Measurements from ENCODE around the gene ANKRD33B. TPM values are rescaled to one million over a fixed set of nuclear protein-coding genes. Genes with fewer than 3 reads are reported as not detected.
A peak's percentile ranks its signal among the peaks of the same experiment; 100 is the strongest.

ANKRD33B gene
- polyA plus RNA-seq, 1 experiment = 4.8 TPM

DNA sequence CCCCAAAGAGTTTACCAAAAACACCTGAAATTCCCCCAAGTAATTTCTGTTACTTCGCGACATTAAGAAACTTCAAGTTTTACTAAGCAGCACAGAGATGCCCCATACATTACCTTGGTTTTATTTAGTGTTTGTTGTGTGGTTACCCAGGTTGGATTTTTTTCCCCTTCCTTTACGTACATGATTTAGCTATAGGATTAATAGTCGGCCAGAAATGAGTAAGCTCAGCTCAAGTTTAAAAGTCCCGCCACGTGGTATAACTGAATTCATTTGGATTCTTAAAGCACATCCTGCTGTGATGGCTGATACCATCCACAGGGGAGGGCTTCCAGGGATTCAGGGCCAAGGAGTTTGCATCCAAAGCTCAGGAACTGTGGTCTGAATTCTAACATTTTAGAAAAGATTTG lies 121.2 kb downstream of the ANKRD33B start:
- Histone ChIP-seq H3K27ac (ENCODE audit: low read depth, low read length) (no peak overlapping the region), H3K27me3 (ENCODE audit: control insufficient read depth, insufficient read depth, low read length) (no peaks in the 10 kb centered on the region), H3K9me3 (ENCODE audit: control insufficient read depth, insufficient read depth, low read length) (peaks cover 3% of the 10 kb centered on the region; the same call in 1 of the 2 replicates), H3K4me3 (ENCODE audit: low read depth, low read length) (no peak overlapping the region)
- DNase-seq (ENCODE audit: low read depth, low spot score) = no peak
- TF ChIP-seq, protein P1, sequence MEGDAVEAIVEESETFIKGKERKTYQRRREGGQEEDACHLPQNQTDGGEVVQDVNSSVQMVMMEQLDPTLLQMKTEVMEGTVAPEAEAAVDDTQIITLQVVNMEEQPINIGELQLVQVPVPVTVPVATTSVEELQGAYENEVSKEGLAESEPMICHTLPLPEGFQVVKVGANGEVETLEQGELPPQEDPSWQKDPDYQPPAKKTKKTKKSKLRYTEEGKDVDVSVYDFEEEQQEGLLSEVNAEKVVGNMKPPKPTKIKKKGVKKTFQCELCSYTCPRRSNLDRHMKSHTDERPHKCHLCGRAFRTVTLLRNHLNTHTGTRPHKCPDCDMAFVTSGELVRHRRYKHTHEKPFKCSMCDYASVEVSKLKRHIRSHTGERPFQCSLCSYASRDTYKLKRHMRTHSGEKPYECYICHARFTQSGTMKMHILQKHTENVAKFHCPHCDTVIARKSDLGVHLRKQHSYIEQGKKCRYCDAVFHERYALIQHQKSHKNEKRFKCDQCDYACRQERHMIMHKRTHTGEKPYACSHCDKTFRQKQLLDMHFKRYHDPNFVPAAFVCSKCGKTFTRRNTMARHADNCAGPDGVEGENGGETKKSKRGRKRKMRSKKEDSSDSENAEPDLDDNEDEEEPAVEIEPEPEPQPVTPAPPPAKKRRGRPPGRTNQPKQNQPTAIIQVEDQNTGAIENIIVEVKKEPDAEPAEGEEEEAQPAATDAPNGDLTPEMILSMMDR (IDR thresholded peaks at IDR 0.05; ENCODE audit: low read depth, low read length) = no peak
- ChIA-PET CTCF (interaction anchor here (0.7 to 2.0 kb wide), 3 partner anchors 172 to 376 kb away, joined by 3 to 8 read pairs (median 3); no protein-coding TSS in a partner anchor), POLR2A (no interaction called here)

DNA sequence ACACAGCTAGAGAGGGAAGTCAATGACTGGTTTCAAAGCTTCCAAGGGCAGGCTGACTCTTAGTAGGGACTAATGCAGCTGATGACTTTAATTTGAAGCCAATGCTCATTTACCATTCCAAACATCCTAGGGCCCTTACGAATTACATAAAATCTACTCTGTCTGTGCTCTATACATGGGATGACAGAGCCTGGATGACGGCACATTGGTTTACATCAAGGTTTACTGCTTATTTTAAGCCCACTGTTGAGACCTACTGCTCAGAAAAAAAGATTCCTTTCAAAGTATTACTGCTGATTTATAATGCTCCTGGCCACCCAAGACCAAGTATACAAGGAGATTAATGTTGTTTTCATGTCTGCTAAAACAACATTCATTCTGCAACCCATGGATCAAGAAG lies 123.0 kb downstream of the ANKRD33B start:
- DNase-seq (ENCODE audit: low read depth, low spot score) = no peak
- H3K27me3 ChIP-seq (ENCODE audit: control insufficient read depth, insufficient read depth, low read length) = no peaks in the 10 kb centered on the region
- H3K27ac ChIP-seq (ENCODE audit: low read depth, low read length) = no peak overlapping the region
- CTCF ChIA-PET = no interaction called here
- POLR2A ChIA-PET = no interaction called here
- TF ChIP-seq, protein P1 (IDR thresholded peaks at IDR 0.05; ENCODE audit: low read depth, low read length) = no peak
- peaks cover 3% of the 10 kb centered on the region; the same call in 1 of the 2 replicates for H3K9me3 ChIP-seq (ENCODE audit: control insufficient read depth, insufficient read depth, low read length)
- no peak overlapping the region for H3K4me3 ChIP-seq (ENCODE audit: low read depth, low read length)

DNA sequence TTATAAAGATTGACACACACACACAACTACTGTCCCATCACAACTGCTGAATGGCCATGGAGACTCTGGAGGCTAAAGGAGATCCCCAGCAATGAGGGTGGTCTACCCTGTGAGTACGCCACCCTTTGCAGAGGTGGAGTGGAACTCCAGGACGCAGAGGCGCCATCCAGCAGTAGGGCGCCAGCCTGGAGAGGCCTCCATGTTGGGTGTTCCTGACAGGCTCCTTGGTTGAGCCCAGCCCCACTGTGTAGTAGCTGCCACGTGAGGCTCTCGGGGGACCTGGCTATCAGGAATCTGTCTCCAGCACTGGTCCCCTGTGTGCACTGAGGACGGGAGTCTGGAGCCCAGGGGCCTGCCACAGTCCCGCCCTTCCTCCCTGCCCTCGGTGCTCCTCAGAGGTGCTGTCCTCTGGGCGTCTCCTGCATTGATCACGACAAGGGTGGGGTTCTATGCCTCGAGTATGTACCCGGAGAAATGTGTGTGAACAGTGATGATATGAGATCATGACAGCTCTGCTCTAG lies 124.8 kb downstream of the ANKRD33B start:
- Histone ChIP-seq H3K27me3 (ENCODE audit: control insufficient read depth, insufficient read depth, low read length) (no peaks in the 10 kb centered on the region), H3K9me3 (ENCODE audit: control insufficient read depth, insufficient read depth, low read length) (peaks cover 3% of the 10 kb centered on the region; the same call in 1 of the 2 replicates), H3K4me3 (ENCODE audit: low read depth, low read length) (no peak overlapping the region), H3K27ac (ENCODE audit: low read depth, low read length) (no peak overlapping the region)
- POLR2A ChIA-PET = no interaction called here
- DNase-seq (ENCODE audit: low read depth, low spot score) = no peak
- TF ChIP-seq, protein P1 (IDR thresholded peaks at IDR 0.05; ENCODE audit: low read depth, low read length) = no peak
- CTCF ChIA-PET = interaction anchor here (1.3 to 5.4 kb wide), 3 partner anchors 13 to 235 kb away, joined by 6 to 37 read pairs (median 19); no protein-coding TSS in a partner anchor

DNA sequence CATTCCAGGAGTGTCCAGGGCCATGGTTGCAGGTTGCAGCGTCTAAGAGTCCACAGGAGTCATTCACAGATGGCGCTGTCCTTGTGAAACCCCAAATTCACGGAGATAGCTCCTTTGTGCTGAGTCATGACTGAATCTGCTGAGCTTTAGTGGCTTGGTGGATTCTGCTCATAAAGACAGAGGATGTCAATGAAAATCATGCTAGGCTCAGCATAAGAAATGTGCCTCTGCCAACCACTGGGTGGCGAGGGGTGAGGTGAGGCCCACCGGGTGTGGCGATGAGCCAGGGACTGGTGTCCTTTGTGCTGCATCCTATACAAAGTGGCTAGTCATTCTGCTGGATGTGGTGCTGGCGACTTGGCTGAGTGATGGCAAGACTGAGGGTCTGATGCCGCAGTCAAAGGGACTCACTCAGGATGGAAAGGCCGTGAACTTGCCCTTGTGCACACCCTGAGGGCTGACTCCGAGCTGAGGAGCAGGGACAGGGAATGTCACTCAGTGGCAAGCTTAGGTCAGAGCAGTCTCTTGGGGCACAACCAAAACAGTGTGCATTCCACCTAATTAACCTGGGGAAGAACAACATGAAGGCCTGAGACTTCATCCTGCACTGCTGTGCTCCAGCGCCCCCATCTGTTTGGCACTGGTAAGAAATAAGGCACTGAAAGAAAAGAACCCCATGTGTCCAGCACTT lies 125.7 kb downstream of the ANKRD33B start:
- no peak overlapping the region for H3K27ac ChIP-seq (ENCODE audit: low read depth, low read length)
- TF ChIP-seq, protein P1 (IDR thresholded peaks at IDR 0.05; ENCODE audit: low read depth, low read length) = peak; percentile 37
- CTCF ChIA-PET = interaction anchor here (1.3 to 5.4 kb wide), 4 partner anchors 10 to 236 kb away, joined by 3 to 37 read pairs (median 12); no protein-coding TSS in a partner anchor
- no peak overlapping the region for H3K4me3 ChIP-seq (ENCODE audit: low read depth, low read length)
- H3K9me3 ChIP-seq (ENCODE audit: control insufficient read depth, insufficient read depth, low read length) = peaks cover 3% of the 10 kb centered on the region; the same call in 1 of the 2 replicates
- H3K27me3 ChIP-seq (ENCODE audit: control insufficient read depth, insufficient read depth, low read length) = no peaks in the 10 kb centered on the region
- POLR2A ChIA-PET = no interaction called here
- no peak for DNase-seq (ENCODE audit: low read depth, low spot score)

All from AG04450 (cell line).